Left lung (tissue), 10 donors: ENCODE measurements around the gene CXorf65. TPM values are rescaled to one million over a fixed set of nuclear protein-coding genes. Genes with fewer than 3 reads are reported as not detected.

Experiments
- ATAC-seq: fragments of 200-7000 bp; cut with Tn5 transposase; one replicate; pipeline ENCODE4 v1.9.1; 2020; ENCODE audit warnings: moderate library complexity
- DNase-seq, 4 donors: peaks; one replicate each; pipeline ENCODE4 v3.0.0-alpha.2; 2013 to 2020
- H3K27ac ChIP-seq, 2 donors: fragments of 200-600 bp; sonication (generic) in 1 of 2; one replicate each; pipeline versions ENCODE4 v1.5.0 to v1.8.0; 2020 to 2021
- H3K27me3 ChIP-seq, 2 donors: fragments of 200-600 bp; sonication (generic) in 1 of 2; one replicate each; pipeline versions ENCODE4 v1.5.0 to v1.8.0; 2020 to 2021
- H3K36me3 ChIP-seq, 2 donors: fragments of 200-600 bp; sonication (generic) in 1 of 2; one replicate each; pipeline versions ENCODE4 v1.5.0 to v1.8.0; 2020 to 2021
- H3K4me1 ChIP-seq, 2 donors: fragments of 200-600 bp; one replicate each; pipeline ENCODE4 v1.8.0; 2021
- H3K4me3 ChIP-seq, 2 donors: fragments of 200-600 bp; sonication (generic) in 1 of 2; one replicate each; pipeline versions ENCODE4 v1.5.0 to v1.8.0; 2020 to 2021; ENCODE audit warnings: mild to moderate bottlenecking in 1 of 2
- H3K9me3 ChIP-seq, 2 donors: fragments of 200-600 bp; sonication (generic) in 1 of 2; one replicate each; pipeline versions ENCODE4 v1.5.0 to v1.8.0; 2020 to 2021
- intact Hi-C, 2 donors: fragments of 100-400 bp; cut with DNase I; formaldehyde crosslinking; loops; one replicate each; pipeline versions ENCODE4 v1.11.2 to v1.14.2; 2022
- polyA plus RNA-seq, 6 donors: library from polyadenylated mRNA; unstranded; fragments of 120-200 nt; gene quantifications; one replicate each; pipeline ENCODE4 v1.2.1, GENCODE V29; 2013; ENCODE audit not compliant: insufficient read length in 6 of 6
- total RNA-seq, 2 donors: library from RNA; stranded (reverse); fragmentation: NEBNext Ultra II Directional; extraction: Animal tissue kit (Norgen Biotek cat#: 25700); gene quantifications; one replicate each; pipeline ENCODE4 v1.2.1, GENCODE V29; 2021
- TF ChIP-seq, protein P1 (sequence below), 2 donors: fragments of 200-600 bp; sonication (generic) in 1 of 2; IDR thresholded peaks; one replicate each; pipeline versions ENCODE4 v1.5.0 to v1.8.0; 2021; ENCODE audit warnings: antibody characterized with exemption in 2 of 2
- donor health status: DM: no; HTN: yes; CAD: no.
- donor health status: DM: no; HTN: no; CAD: no.

The CXorf65 gene
- total and polyA plus RNA-seq, 8 donors: 0.52 to 0.84 TPM; not detected in 6

- DNase-seq (no peak), ATAC-seq (no peak)
- H3K36me3 ChIP-seq: peaks cover 0 to 5% of the 10 kb centered on the region in 2 donors
- H3K9me3 ChIP-seq: no peaks in the 10 kb centered on the region
- intact Hi-C loops: no loop called here
- no peaks in the 10 kb centered on the region for H3K27me3 ChIP-seq
- H3K4me3 ChIP-seq: no peak overlapping the region
- H3K4me1 ChIP-seq: peaks cover 0 to 6% of the 10 kb centered on the region in 2 donors
- H3K27ac ChIP-seq: no peak overlapping the region
- TF ChIP-seq, protein P1, sequence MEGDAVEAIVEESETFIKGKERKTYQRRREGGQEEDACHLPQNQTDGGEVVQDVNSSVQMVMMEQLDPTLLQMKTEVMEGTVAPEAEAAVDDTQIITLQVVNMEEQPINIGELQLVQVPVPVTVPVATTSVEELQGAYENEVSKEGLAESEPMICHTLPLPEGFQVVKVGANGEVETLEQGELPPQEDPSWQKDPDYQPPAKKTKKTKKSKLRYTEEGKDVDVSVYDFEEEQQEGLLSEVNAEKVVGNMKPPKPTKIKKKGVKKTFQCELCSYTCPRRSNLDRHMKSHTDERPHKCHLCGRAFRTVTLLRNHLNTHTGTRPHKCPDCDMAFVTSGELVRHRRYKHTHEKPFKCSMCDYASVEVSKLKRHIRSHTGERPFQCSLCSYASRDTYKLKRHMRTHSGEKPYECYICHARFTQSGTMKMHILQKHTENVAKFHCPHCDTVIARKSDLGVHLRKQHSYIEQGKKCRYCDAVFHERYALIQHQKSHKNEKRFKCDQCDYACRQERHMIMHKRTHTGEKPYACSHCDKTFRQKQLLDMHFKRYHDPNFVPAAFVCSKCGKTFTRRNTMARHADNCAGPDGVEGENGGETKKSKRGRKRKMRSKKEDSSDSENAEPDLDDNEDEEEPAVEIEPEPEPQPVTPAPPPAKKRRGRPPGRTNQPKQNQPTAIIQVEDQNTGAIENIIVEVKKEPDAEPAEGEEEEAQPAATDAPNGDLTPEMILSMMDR (IDR thresholded peaks at IDR 0.05): no peak
These were observed 41.1 kb upstream of the CXorf65 start for GRCh38 chrX:71147496-71148277.

DNA sequence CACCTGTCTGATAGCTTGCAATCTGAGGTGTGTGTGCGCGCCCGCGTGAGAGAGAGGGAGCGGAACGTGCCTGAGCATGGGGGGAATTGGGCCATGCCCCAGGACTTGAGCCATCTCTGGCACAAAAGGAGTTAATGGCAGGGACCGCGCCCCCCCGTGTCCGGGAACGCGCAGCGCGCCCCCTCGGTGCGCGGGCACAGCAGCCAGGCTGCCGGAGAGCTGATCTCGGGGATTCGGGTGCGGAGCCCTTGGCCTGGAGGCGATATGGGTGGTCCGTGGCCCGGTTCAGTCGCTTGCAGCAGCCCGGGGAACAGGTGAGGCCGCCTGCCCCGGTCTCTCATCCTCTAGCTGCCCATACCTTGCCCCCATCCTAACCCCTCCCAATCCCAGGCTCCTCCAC, 38.1 kb upstream of the CXorf65 start, which contains the start of gene NLGN3:
NLGN3 (plus strand) TSS at position 191 of the 400 bp plus-strand sequence. CDS start 2,909 bp downstream, outside the sequence.
- H3K27ac ChIP-seq: no peak within 1 kb of the TSS
- no peak for DNase-seq
- intact Hi-C loops: no loop called here
- no peaks in the 10 kb centered on the region for H3K27me3 ChIP-seq
- H3K4me1 ChIP-seq: peaks cover 0 to 6% of the 10 kb centered on the region in 2 donors
- no peak for ATAC-seq
- no peaks in the 10 kb centered on the region for H3K9me3 ChIP-seq
- H3K4me3 ChIP-seq: no peak within 1 kb of the TSS
- peaks cover 0 to 36% of the 10 kb centered on the region in 2 donors for H3K36me3 ChIP-seq
- TF ChIP-seq, protein P1 (IDR thresholded peaks at IDR 0.05): no peak

DNA sequence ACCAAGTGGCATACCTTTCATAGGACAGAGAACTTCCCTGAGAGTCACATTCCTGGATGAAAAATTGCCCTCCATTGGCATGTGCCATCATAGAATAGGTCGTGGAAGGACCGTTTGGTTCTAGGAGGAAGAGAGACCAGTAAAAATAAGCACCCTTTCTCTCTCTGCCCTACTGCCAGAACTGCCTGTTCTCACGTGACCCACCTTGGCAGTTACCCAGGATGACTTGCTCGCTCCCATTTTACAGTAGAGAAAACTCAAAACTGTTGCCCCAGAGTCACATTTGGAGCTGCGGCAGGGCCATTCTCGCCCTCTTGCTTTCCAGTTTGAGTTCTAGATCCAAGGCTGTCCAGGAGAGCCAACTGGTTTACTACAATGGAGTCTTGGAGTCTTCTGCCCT, 37.0 kb upstream of the CXorf65 start:
- no peak for DNase-seq
- no peaks in the 10 kb centered on the region for H3K9me3 ChIP-seq
- intact Hi-C loops: no loop called here
- no peak overlapping the region for H3K27ac ChIP-seq
- TF ChIP-seq, protein P1 (IDR thresholded peaks at IDR 0.05): no peak
- H3K27me3 ChIP-seq: no peaks in the 10 kb centered on the region
- peaks cover 0 to 6% of the 10 kb centered on the region in 2 donors for H3K4me1 ChIP-seq
- H3K4me3 ChIP-seq: no peak overlapping the region
- no peak for ATAC-seq
- peaks cover 0 to 47% of the 10 kb centered on the region in 2 donors for H3K36me3 ChIP-seq

DNA sequence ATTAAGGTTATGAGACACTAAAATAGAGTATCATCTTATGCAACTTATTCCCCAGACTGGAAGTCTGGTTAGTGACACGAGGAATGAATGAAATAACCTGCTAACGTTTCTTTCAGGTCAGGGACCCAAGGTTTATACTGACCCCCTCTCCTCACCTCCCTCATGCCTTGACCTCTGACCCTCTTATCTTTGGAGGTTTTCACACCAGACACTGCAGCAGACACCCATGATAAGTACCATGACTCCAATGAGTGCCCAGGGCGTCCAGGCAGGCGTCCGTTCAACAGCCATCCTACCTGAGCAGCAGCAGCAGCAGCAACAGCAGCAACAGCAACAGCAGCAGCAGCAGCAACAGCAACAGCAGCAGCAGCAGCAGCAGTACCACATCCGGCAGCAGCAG, 33.9 kb upstream of the CXorf65 start:
- DNase-seq: no peak
- Histone ChIP-seq H3K36me3 (peaks cover 0 to 77% of the 10 kb centered on the region in 2 donors), H3K4me1 (peaks cover 0 to 6% of the 10 kb centered on the region in 2 donors), H3K27ac (no peak overlapping the region), H3K9me3 (no peaks in the 10 kb centered on the region), H3K27me3 (no peaks in the 10 kb centered on the region), H3K4me3 (no peak overlapping the region)
- intact Hi-C loops: no loop called here
- ATAC-seq: no peak
- TF ChIP-seq, protein P1 (IDR thresholded peaks at IDR 0.05): no peak

- ATAC-seq (no peak), DNase-seq (no peak)
- H3K27me3 ChIP-seq: no peaks in the 10 kb centered on the region
- TF ChIP-seq, protein P1 (IDR thresholded peaks at IDR 0.05): no peak
- intact Hi-C loops: no loop called here
- peaks cover 0 to 94% of the 10 kb centered on the region in 2 donors for H3K36me3 ChIP-seq
- no peaks in the 10 kb centered on the region for H3K4me1 ChIP-seq
- H3K4me3 ChIP-seq: no peak overlapping the region
- H3K9me3 ChIP-seq: no peaks in the 10 kb centered on the region
- H3K27ac ChIP-seq: no peak overlapping the region
These were observed 25.0 kb upstream of the CXorf65 start for GRCh38 chrX:71131510-71131909.
